OCI-LY7 (cell line): ENCODE results near the gene SRPRB.

Experiments
- CTCF ChIP-seq: fragments of 200-600 bp; sonication (generic); conservative IDR thresholded peaks from 2 replicates; pipeline ENCODE4 v1.5.1; 2014; ENCODE audit warnings: mild to moderate bottlenecking, antibody characterized with exemption, low read length, moderate library complexity, mixed read lengths
- EZH2phosphoT487 ChIP-seq: fragments of 200-600 bp; sonication (generic); IDR thresholded peaks from 2 replicates; pipeline ENCODE4 v1.6.1; 2018; ENCODE audit warnings: low read depth, borderline replicate concordance, mild to moderate bottlenecking, mixed run types, antibody characterized with exemption, low read length, moderate library complexity, mixed read lengths

GRCh38 chr3:133788024-133788423, 17.6 kb upstream of the SRPRB start:
- no peak for TF ChIP-seq CTCF
- TF ChIP-seq EZH2phosphoT487: no peak
